Activated T-helper 2 cell treated with anti-CD3 and anti-CD28 coated beads, Interferon-gamma antibody, Interleukin-2, Interleukin-4, amounts not matched to agents 10 μg/mL and 5 μg/mL and 100 μg/mL, durations not matched to agents 14 hours and 24 hours and 36 hours (primary cell): ENCODE measurements around the gene DCLRE1A. TPM values are rescaled to one million over a fixed set of nuclear protein-coding genes. Genes with fewer than 3 reads are reported as not detected.
"Not testable (repeated sequence)": the region's sequence is repeated elsewhere in the genome, so short reads cannot be mapped to it uniquely, and the experiment has no call there.

ENCODE experiments used
- DNase-seq: peaks from one replicate; pipeline ENCODE4 v3.0.0; 2021; ENCODE audit warnings: low spot score
- H3K27ac Mint-ChIP-seq: one replicate; pipeline ENCODE4 v1.8.0; 2021; ENCODE audit warnings: mixed read lengths
- H3K27me3 Mint-ChIP-seq: one replicate; pipeline ENCODE4 v1.8.0; 2021; ENCODE audit warnings: low read depth, mixed read lengths
- H3K36me3 Mint-ChIP-seq: one replicate; pipeline ENCODE4 v1.8.0; 2021; ENCODE audit warnings: low read depth, mixed read lengths
- H3K4me1 Mint-ChIP-seq: one replicate; pipeline ENCODE4 v1.8.0; 2021; ENCODE audit warnings: low read depth, mixed read lengths
- H3K4me3 Mint-ChIP-seq: one replicate; pipeline ENCODE4 v1.8.0; 2021; ENCODE audit warnings: low read depth, mild to moderate bottlenecking, moderate library complexity, mixed read lengths
- H3K9me3 Mint-ChIP-seq: one replicate; pipeline ENCODE4 v1.8.0; 2021; ENCODE audit warnings: mixed read lengths
- intact Hi-C: fragments of 100-400 bp; cut with micrococcal nuclease; formaldehyde crosslinking; loops from one replicate; pipeline ENCODE4 v1.15.1; 2023
- total RNA-seq: library from RNA; stranded (reverse); gene quantifications from 2 replicates; pipeline ENCODE4 v1.2.3, GENCODE V29; 2022

DCLRE1A gene
- total RNA-seq, 1 donor from 2014 or later = 15.2 TPM

- Mint-ChIP-seq H3K9me3 (no peaks in the 10 kb centered on the region), H3K36me3 (peaks cover 35% of the 10 kb centered on the region), H3K4me1 (peaks cover 58% of the 10 kb centered on the region), H3K27me3 (no peaks in the 10 kb centered on the region), H3K27ac (peak overlapping the region; percentile 95), H3K4me3 (peak overlapping the region; percentile 97)
- no peak for DNase-seq
- intact Hi-C loops = loop anchor here (1.0 to 5.0 kb wide), 7 partner anchors 105 to 689 kb away; partner anchors contain the start of genes ADRB1 and CCDC186
These were observed 287 bp downstream of the DCLRE1A start for GRCh38 chr10:113853578-113854012.

GRCh38 chr10:113849946-113850345 lies 3.9 kb downstream of the DCLRE1A start:
- H3K36me3 Mint-ChIP-seq = peaks cover 48% of the 10 kb centered on the region
- H3K4me3 Mint-ChIP-seq = peak overlapping the region; percentile 68
- peak overlapping the region; percentile 55 for H3K27ac Mint-ChIP-seq
- intact Hi-C loops = loop anchor here (5.0 kb wide), 6 partner anchors 163 to 692 kb away; partner anchors contain the start of genes ADRB1 and CCDC186
- peaks cover 41% of the 10 kb centered on the region for H3K4me1 Mint-ChIP-seq
- no peak for DNase-seq
- H3K27me3 Mint-ChIP-seq = no peaks in the 10 kb centered on the region
- H3K9me3 Mint-ChIP-seq = no peaks in the 10 kb centered on the region

DNA sequence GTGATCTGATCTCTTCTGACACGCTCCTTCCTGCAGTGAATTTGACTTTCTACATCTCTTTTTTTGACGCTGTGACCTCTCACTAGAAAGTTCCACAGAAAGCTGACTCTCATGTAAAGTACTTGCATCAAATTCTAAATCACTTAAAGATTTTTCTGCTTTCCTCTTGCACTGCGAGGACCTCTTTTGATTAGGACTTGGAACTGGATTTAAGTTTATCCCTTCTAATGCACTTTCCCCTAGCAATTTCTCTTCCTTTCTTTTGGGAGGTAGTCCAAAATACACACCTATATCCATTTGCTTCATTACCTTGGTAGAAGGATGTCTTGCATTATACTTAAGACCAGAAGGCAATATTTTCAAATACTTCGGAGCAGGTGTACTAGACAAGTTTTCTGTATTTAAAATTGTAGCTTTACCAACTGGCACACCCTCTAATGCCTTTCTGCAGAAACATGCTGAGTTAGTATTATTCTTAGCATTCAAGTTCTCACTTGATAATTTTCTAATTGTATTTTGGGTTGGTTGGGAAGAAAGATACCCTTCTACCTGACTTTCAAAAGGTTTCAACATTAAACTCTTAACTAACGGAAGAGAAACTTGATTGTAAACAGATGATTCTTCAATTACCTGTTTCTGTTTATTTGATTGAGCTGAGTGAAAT lies 4.6 kb downstream of the DCLRE1A start:
- Mint-ChIP-seq H3K4me3 (no peak overlapping the region), H3K36me3 (peaks cover 51% of the 10 kb centered on the region), H3K27ac (no peak overlapping the region), H3K9me3 (no peaks in the 10 kb centered on the region), H3K27me3 (no peaks in the 10 kb centered on the region), H3K4me1 (peaks cover 41% of the 10 kb centered on the region)
- intact Hi-C loops = loop anchor here (5.0 kb wide), 1 partner anchor 162 kb away; no protein-coding TSS in a partner anchor
- DNase-seq = no peak

DNA sequence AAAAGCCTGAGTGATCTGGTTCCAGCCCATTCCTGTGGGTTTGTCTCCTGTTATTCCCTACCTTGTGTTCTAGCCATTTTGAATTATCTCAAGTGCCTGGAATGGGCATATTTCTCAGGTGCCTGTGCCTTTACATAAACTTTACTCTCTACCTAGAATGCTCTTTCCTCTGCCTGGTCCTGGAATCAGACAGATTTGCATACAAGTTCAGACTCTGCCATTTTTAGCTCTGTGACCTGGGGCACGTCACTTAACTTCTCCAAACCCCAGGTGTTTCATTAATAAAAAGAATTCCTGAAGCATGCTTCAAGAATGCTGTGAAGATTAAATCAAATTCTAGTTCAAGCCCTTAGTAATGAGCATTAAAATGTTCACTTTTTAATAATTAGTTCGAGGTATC lies 7.8 kb downstream of the DCLRE1A start:
- peaks cover 50% of the 10 kb centered on the region for H3K36me3 Mint-ChIP-seq
- peaks cover 27% of the 10 kb centered on the region for H3K4me1 Mint-ChIP-seq
- no peak overlapping the region for H3K27ac Mint-ChIP-seq
- intact Hi-C loops = loop anchor here (5.0 kb wide), 1 partner anchor 159 kb away; no protein-coding TSS in a partner anchor
- no peak for DNase-seq
- H3K9me3 Mint-ChIP-seq = no peaks in the 10 kb centered on the region
- H3K27me3 Mint-ChIP-seq = no peaks in the 10 kb centered on the region
- no peak overlapping the region for H3K4me3 Mint-ChIP-seq

DNA sequence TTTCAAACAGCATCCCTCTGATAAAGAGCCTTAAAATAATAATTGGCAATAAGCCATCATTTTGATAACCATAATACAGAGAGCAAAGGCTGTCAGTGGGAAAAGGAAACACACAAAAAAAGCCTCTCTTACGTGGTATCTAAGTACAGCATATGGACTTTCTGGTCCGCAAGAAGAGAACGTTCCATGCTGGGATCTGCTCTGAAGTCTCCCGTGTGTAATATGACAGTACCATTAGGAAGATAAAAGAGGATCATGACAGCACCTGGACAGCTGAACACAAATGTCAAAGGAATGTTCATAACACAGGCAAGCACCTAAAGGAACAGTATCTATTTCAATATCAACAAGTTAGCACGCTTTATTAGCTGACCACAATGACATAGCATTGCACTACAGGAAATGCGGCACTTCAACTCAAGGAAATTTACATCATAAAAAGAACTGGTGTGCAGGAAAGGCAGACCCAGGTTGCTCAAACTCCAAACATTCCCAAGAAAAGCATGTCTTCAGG lies 9.9 kb downstream of the DCLRE1A start:
- Mint-ChIP-seq H3K36me3 (peaks cover 49% of the 10 kb centered on the region), H3K27me3 (no peaks in the 10 kb centered on the region), H3K4me1 (peaks cover 10% of the 10 kb centered on the region), H3K9me3 (no peaks in the 10 kb centered on the region), H3K27ac (no peak overlapping the region), H3K4me3 (no peak overlapping the region)
- no peak for DNase-seq
- intact Hi-C loops = no loop called here

GRCh38 chr10:113842171-113842570 lies 11.7 kb downstream of the DCLRE1A start:
- intact Hi-C loops = no loop called here
- Mint-ChIP-seq H3K36me3 (peaks cover 45% of the 10 kb centered on the region), H3K27me3 (no peaks in the 10 kb centered on the region), H3K27ac (no peak overlapping the region), H3K9me3 (no peaks in the 10 kb centered on the region), H3K4me1 (peaks cover 1% of the 10 kb centered on the region), H3K4me3 (no peak overlapping the region)
- no peak for DNase-seq

DNA sequence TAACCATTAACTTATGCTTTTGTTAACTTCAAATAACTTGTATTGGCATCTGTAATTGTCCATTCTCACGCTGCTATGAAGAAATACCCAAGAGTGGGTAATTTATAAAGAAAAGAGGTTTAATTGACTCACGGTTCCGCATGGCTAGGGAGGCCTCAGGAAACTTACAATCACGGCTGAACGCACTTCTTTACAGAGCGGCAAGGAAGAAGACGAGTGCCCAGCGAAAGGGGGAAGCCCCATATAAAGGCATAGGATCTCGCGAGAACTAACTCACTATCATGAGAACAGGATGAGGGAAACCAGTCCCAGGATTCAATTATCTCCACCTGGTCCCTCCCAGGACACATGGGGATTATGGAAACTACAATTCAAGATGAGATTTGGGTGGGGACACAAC lies 25.3 kb downstream of the DCLRE1A start:
- DNase-seq, H3K9me3 Mint-ChIP-seq, intact Hi-C loops, H3K4me3 Mint-ChIP-seq, H3K36me3 Mint-ChIP-seq, H3K4me1 Mint-ChIP-seq, H3K27ac Mint-ChIP-seq: not testable (repeated sequence)
- H3K27me3 Mint-ChIP-seq = peaks cover 52% of the 10 kb centered on the region

DNA sequence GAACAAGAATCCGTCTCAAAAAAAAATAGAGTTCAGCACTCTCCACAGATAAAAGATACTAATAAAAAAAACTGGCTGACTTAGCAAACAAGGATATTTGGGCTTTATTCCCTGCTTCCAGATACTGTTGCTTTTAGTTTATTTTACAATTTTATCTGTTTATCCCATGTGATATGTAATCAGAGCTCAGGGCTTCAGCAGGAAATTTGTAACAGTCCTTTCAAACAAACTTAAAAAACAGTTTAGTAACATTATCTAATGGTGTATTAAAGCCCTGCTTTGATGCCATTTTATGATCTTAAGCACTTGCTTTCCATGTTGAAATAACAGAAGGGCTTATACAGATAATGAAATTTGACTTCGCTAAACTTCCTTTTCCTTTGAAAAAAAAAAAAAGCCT lies 28.1 kb downstream of the DCLRE1A start:
- H3K27ac Mint-ChIP-seq = no peak overlapping the region
- intact Hi-C loops = no loop called here
- DNase-seq = no peak
- H3K4me1 Mint-ChIP-seq = no peaks in the 10 kb centered on the region
- no peaks in the 10 kb centered on the region for H3K36me3 Mint-ChIP-seq
- no peak overlapping the region for H3K4me3 Mint-ChIP-seq
- H3K27me3 Mint-ChIP-seq = peaks cover 38% of the 10 kb centered on the region
- no peaks in the 10 kb centered on the region for H3K9me3 Mint-ChIP-seq

DNA sequence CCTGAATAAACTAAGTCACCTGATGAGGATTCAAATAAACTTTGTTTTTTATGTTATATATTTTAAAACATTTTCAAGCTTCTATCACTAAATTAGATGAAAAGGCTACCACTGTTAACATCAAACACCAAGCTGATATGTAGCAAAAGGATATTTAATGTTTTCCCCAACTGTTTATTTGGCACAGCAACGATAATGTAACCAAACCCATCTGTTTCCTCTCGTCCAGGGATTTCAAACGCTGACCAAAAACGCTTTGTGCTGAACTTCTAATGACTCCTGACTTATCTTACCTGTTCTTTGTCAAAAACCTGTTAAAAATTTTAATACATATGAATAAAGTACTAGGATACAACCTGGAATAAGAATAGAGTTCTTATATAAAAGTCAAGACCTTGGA lies 30.5 kb downstream of the DCLRE1A start:
- no peaks in the 10 kb centered on the region for H3K9me3 Mint-ChIP-seq
- H3K27ac Mint-ChIP-seq = no peak overlapping the region
- intact Hi-C loops = no loop called here
- H3K4me3 Mint-ChIP-seq = no peak overlapping the region
- no peak for DNase-seq
- H3K36me3 Mint-ChIP-seq = no peaks in the 10 kb centered on the region
- H3K4me1 Mint-ChIP-seq = no peaks in the 10 kb centered on the region
- H3K27me3 Mint-ChIP-seq = peaks cover 29% of the 10 kb centered on the region

DNA sequence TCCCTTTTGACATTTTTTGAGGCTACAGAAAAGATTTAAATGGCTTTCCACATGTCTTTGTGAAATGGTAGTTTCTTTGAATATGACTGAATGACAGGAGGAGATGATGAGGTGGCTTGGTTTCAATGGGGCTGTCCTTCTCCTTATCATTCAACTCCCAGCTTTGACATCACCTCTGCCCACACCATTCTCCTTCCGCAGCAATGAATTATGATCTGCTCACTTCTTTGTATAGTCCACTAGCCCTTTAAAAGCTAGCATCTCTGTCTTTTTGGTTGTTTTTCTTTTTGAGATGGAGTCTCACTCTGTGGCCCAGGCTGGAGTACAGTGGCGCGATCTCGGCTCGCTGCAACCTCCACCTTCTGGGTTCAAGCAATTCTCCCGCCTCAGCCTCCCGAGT lies 31.7 kb downstream of the DCLRE1A start:
- H3K27ac Mint-ChIP-seq = no peak overlapping the region
- H3K27me3 Mint-ChIP-seq = peaks cover 21% of the 10 kb centered on the region
- DNase-seq = no peak
- no peak overlapping the region for H3K4me3 Mint-ChIP-seq
- H3K9me3 Mint-ChIP-seq = no peaks in the 10 kb centered on the region
- H3K4me1 Mint-ChIP-seq = no peaks in the 10 kb centered on the region
- intact Hi-C loops = no loop called here
- no peaks in the 10 kb centered on the region for H3K36me3 Mint-ChIP-seq

- peaks cover 19% of the 10 kb centered on the region for H3K27me3 Mint-ChIP-seq
- H3K4me3 Mint-ChIP-seq, H3K4me1 Mint-ChIP-seq, H3K36me3 Mint-ChIP-seq, H3K27ac Mint-ChIP-seq, intact Hi-C loops, DNase-seq, H3K9me3 Mint-ChIP-seq: not testable (repeated sequence)
These were observed 32.6 kb downstream of the DCLRE1A start for GRCh38 chr10:113821306-113821705.

DNA sequence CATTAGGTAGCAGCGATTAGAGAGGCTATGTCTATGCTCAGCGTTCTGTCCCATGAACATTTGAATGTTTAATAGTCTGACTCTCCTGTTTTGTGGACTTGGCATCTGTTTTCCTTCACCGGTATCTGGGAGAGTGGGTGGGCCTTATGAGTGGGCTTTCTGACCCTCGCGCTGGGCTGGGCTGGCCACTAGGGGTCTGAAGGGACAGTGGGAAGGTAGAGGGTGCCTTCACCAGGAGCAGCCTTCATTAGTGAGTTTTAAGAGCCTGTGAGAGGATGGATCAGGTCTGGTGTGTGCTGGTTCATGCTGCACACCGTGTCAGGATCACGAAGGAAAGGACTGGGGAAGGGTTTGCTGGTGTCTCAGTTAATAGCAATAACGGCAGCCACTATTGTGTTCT lies 33.4 kb downstream of the DCLRE1A start:
- no peak for DNase-seq
- intact Hi-C loops = no loop called here
- Mint-ChIP-seq H3K4me1 (no peaks in the 10 kb centered on the region), H3K9me3 (no peaks in the 10 kb centered on the region), H3K4me3 (no peak overlapping the region), H3K27me3 (peaks cover 16% of the 10 kb centered on the region), H3K27ac (no peak overlapping the region), H3K36me3 (no peaks in the 10 kb centered on the region)

GRCh38 chr10:113819989-113820388 lies 33.9 kb downstream of the DCLRE1A start:
- no peak for DNase-seq
- H3K9me3 Mint-ChIP-seq = no peaks in the 10 kb centered on the region
- intact Hi-C loops = no loop called here
- H3K27me3 Mint-ChIP-seq = peaks cover 16% of the 10 kb centered on the region
- H3K4me3 Mint-ChIP-seq = no peak overlapping the region
- H3K4me1 Mint-ChIP-seq = no peaks in the 10 kb centered on the region
- H3K27ac Mint-ChIP-seq = no peak overlapping the region
- H3K36me3 Mint-ChIP-seq = no peaks in the 10 kb centered on the region
